Measurements from ENCODE around the gene LIX1L.

- TF ChIP-seq YY1 (IDR thresholded peaks at IDR 0.05; ENCODE audit: insufficient read depth, insufficient read length) (no peak), ZNF274 (IDR thresholded peaks at IDR 0.05; ENCODE audit: low read depth, low read length) (no peak), SUZ12 (IDR thresholded peaks at IDR 0.05; ENCODE audit: extremely low read depth, insufficient read depth, insufficient read length) (no peak)
Measured at GRCh38 chr1:145942871-145943270, 14.9 kb downstream of the LIX1L start.

All from NT2/D1 (cell line).